ENCODE results near the gene GPATCH2.

DNA sequence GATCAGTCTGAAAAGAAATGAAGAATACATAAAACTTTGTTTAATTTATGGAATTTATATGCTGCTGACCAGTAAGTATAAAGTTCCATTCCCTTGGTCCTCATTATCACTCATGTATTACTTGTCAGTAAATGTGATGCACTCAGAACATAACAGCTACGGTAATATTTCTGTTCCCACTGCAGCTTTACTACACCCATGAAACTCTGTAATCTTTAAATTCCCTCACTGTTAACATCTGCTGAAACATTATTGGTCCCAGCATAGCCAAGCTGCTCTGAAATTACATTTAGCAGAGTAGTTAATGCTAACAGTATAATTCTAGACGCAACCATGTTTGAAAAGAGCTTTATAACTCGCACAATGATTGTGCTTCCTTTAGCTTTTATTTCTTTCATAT, 238.4 kb downstream of the GPATCH2 start:
- TF ChIP-seq, protein P1, sequence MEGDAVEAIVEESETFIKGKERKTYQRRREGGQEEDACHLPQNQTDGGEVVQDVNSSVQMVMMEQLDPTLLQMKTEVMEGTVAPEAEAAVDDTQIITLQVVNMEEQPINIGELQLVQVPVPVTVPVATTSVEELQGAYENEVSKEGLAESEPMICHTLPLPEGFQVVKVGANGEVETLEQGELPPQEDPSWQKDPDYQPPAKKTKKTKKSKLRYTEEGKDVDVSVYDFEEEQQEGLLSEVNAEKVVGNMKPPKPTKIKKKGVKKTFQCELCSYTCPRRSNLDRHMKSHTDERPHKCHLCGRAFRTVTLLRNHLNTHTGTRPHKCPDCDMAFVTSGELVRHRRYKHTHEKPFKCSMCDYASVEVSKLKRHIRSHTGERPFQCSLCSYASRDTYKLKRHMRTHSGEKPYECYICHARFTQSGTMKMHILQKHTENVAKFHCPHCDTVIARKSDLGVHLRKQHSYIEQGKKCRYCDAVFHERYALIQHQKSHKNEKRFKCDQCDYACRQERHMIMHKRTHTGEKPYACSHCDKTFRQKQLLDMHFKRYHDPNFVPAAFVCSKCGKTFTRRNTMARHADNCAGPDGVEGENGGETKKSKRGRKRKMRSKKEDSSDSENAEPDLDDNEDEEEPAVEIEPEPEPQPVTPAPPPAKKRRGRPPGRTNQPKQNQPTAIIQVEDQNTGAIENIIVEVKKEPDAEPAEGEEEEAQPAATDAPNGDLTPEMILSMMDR (conservative IDR thresholded peaks at IDR 0.05 in 1 of 2, IDR thresholded peaks at IDR 0.05 in 1 of 2; ENCODE audit: low read depth in 1 of 2, low read length in 2 of 2): no peak
- no peak for TF ChIP-seq EZH2 (IDR thresholded peaks at IDR 0.05; ENCODE audit: low read length, missing control alignments)

All from fibroblast of lung (primary cell).